GM13976 (cell line): ENCODE results near the gene MGA.

Source experiments
- DNase-seq: peaks from one replicate; pipeline ENCODE4 v3.0.0; 2012; ENCODE audit warnings: low spot score
- in situ Hi-C: fragments of 300-500 bp; cut with MboI; formaldehyde crosslinking; loops from one replicate; pipeline ENCODE4 v1.12.0; 2022; ENCODE audit warnings: low sequenced_read_pairs, mixed read lengths, inconsistent platforms; ENCODE audit not compliant: unreplicated experiment
- TF ChIP-seq, protein P1 (sequence below): IDR thresholded peaks from 2 replicates; pipeline ENCODE4 v1.5.1; 2012; ENCODE audit warnings: borderline replicate concordance, mild to moderate bottlenecking; ENCODE audit not compliant: insufficient read depth; ENCODE audit errors: extremely low read depth, missing control alignments, control extremely low read depth

MGA gene

DNA sequence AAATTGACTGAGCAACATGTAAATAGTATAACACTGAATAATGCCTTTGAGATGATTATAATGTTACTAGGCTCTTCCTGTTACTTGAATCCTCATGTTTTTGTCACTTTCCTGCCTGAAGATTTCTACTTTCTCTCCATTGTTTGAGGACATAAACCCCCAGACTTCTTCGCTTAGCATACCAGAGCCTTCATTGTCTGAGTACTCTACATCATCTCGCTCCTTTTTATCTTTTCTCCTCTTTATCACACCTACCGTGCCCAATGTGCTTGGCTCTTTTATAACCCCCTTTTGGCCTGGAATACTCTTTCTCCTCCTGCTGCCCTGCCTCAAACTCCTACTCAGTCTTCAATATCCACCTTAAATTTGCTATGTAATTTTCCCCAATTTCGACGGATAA, 30.3 kb upstream of the MGA start:
- in situ Hi-C loops, result no loop called here
- TF ChIP-seq, protein P1, sequence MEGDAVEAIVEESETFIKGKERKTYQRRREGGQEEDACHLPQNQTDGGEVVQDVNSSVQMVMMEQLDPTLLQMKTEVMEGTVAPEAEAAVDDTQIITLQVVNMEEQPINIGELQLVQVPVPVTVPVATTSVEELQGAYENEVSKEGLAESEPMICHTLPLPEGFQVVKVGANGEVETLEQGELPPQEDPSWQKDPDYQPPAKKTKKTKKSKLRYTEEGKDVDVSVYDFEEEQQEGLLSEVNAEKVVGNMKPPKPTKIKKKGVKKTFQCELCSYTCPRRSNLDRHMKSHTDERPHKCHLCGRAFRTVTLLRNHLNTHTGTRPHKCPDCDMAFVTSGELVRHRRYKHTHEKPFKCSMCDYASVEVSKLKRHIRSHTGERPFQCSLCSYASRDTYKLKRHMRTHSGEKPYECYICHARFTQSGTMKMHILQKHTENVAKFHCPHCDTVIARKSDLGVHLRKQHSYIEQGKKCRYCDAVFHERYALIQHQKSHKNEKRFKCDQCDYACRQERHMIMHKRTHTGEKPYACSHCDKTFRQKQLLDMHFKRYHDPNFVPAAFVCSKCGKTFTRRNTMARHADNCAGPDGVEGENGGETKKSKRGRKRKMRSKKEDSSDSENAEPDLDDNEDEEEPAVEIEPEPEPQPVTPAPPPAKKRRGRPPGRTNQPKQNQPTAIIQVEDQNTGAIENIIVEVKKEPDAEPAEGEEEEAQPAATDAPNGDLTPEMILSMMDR, result no peak
- DNase-seq, result no peak

DNA sequence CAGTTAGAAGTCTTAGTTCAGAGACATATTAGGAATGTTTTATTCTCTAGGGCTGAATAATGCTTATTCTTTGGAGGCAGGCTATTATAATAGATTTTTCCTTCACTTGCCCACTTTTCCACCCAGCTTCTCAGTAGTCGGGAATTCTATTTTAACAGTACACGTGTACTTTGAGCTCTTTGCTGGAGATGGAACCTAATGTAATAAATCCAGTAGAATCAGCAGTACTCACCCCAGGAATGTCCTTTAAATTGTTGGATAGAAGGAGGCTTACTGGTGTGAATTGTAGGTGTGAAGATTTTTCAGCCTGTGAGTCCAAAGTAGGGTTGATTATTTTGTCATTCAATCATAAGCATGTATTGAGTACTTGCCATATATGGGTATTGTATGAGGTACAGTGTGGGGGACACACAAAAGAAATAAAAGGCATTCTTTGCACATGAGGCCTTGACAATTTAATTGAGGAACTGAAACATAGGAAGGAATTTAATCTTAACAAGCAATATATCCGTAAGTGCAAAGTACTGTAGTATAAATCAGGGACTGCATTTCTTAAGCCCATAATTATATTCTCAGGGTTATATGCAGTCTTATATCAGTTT, 29.5 kb upstream of the MGA start:
- in situ Hi-C loops, result no loop called here
- DNase-seq, result no peak
- TF ChIP-seq, protein P1, result no peak

DNA sequence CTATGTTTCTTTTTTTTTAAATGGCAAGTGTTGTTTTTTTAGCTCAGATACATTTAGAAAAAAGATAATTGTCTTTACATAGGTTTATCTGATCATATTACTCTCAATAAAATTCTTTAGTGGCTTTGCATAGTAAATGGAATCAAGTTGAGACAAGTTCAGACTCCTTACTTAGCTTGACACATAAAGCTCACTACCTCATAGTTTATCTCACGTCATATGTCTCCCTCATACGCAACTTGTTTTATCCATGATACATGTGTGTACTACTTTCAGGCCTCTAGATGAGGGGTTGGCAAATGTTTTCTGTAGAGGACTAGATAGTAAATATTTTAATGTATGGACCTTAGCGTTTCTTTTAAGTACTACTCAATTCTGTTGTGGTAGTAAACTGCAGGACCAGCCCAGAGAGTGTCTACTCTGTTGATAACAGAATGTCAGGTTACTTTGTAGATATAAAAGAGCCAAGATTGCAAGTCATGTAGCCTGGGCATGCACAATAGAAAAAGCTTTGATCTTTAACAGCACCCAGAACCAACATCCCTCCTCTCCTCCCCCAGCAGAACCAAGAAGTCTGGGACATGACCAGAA, 28.2 kb upstream of the MGA start:
- no peak for DNase-seq
- TF ChIP-seq, protein P1, result no peak
- in situ Hi-C loops, result no loop called here

DNA sequence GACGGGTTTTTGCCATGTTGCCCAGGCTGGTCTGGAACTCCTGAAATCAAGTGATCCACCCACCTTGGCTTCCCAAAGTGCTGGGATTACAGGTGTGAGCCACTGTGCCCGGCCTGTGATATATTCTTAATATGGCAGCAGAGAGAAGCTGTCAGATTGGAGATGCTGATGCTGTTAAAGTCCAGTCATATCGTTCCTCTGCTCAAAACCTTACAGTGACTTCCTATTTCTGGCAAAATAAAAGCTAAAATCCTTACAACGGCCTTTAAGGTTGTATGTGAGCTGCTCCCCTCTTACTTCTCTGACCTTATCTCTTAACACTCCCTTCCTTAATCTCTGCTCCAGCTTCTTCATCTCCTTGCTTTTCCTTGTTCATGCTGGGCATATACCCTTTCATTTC, 26.6 kb upstream of the MGA start:
- in situ Hi-C loops, result no loop called here
- DNase-seq, result no peak
- TF ChIP-seq, protein P1, result no peak

DNA sequence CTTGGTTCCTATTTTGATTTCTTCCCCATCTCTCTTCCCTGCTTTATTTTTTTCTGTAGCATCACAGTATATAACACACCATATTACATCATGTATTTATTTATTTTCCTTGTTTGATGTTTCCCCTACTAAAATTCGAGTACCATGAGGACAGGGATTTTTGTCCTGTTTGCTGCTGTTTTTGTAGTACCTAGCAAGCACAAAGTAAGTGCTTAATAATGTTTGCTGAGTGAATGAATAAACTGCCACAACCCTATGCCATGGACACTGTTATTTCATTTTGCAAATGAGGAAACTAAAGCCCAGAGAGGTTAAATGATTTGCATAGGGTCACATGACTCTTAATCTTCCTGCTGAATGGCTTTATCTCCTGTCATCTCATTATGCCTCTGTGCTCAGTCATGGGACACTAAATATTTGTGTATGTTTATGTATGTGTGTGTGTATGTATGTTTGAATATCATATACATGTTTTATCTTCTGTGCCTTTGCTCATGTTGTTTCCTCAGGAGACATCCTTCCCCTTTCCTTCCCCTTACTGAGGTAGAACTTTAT, 26.1 kb upstream of the MGA start:
- in situ Hi-C loops, result no loop called here
- DNase-seq, result no peak
- TF ChIP-seq, protein P1, result no peak

DNA sequence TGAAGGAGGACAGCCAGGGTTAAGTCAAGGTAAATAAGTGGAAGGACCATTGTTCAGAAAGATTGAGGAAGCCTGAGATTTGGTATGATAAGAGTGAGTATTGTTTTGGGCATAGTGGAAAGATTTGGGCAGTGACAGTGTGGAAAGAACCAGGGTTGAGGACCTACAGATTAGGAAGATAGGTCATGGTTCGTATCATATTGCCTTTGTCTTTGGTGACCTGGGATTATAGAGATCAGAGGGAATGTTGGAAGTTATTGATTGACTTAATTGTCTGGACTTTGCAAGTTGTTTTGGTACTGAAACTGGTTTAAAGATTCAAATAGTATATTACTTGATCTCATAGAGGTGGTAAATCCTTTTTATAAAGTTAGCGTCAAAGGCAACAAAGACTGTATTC, 23.1 kb upstream of the MGA start:
- TF ChIP-seq, protein P1, result no peak
- DNase-seq, result no peak
- in situ Hi-C loops, result no loop called here
